H1 (cell line): ENCODE measurements around the gene GRM6. TPM values are rescaled to one million over a fixed set of nuclear protein-coding genes. Genes with fewer than 3 reads are reported as not detected.

Source experiments
- CTCF ChIA-PET: fragments of 300-600 bp; sonication (Branson Sonifier 250); formaldehyde crosslinking; loops from one replicate; lab custom pipeline; 2021; ENCODE audit not compliant: partially characterized antibody; lab: Charles Lee
- POLR2A ChIA-PET: fragments of 300-600 bp; sonication (Branson Sonifier 250); formaldehyde crosslinking; loops from one replicate; lab custom pipeline; 2021; ENCODE audit warnings: inconsistent platforms; ENCODE audit not compliant: partially characterized antibody; lab: Charles Lee
- DNase-seq, 2 experiments: peaks; one replicate each; pipeline versions ENCODE4 v3.0.0 to v3.0.0-alpha.2; 2010 to 2022; ENCODE audit warnings: low spot score in 2 of 2, low read depth in 1 of 2, mixed read lengths in 1 of 2
- FAIRE-seq: peaks from 2 replicates; lab custom pipeline; 2011; peaks lifted over from hg19 to GRCh38; lab: Jason Lieb, UNC
- H2AFZ ChIP-seq: 2 replicates; pipeline ENCODE4 v1.8.1; 2012; ENCODE audit warnings: low read length, inconsistent platforms
- H2AK5ac ChIP-seq: 2 replicates; pipeline ENCODE4 v1.6.1; 2013; ENCODE audit warnings: low read depth, low read length
- H2BK120ac ChIP-seq: replicated peaks from 2 replicates; pipeline ENCODE3; 2013; ENCODE audit warnings: low read depth, low read length, inconsistent platforms
- H2BK12ac ChIP-seq: 2 replicates; pipeline ENCODE4 v1.6.1; 2013; ENCODE audit warnings: low read depth, low read length
- H2BK15ac ChIP-seq: 2 replicates; pipeline ENCODE4 v1.6.1; 2013; ENCODE audit warnings: low read length
- H2BK20ac ChIP-seq: 2 replicates; pipeline ENCODE4 v1.6.1; 2013; ENCODE audit warnings: low read length
- H2BK5ac ChIP-seq: 2 replicates; pipeline ENCODE4 v1.6.1; 2013; ENCODE audit warnings: low read depth, low read length
- H3K14ac ChIP-seq: 2 replicates; pipeline ENCODE4 v1.6.1; 2013; ENCODE audit warnings: inconsistent platforms; ENCODE audit not compliant: insufficient read length
- H3K18ac ChIP-seq: 2 replicates; pipeline ENCODE4 v1.6.1; 2013; ENCODE audit warnings: low read length; ENCODE audit errors: extremely low read depth
- H3K23ac ChIP-seq: 2 replicates; pipeline ENCODE4 v1.6.1; 2013; ENCODE audit warnings: inconsistent platforms; ENCODE audit not compliant: insufficient read length
- H3K23me2 ChIP-seq: 2 replicates; pipeline ENCODE4 v1.6.1; 2013; ENCODE audit warnings: low read depth, low read length
- H3K27ac ChIP-seq: 2 replicates; pipeline ENCODE4 v1.6.1; 2011; ENCODE audit warnings: low read depth, low read length, inconsistent platforms
- H3K27me3 ChIP-seq, 4 experiments: replicated peaks in 1 of 4; 1 replicate in 1 of 4; 2 replicates in 3 of 4; pipeline versions ENCODE4 v1.6.1 to v1.8.1; 2011 to 2013; ENCODE audit warnings: low read length in 3 of 4, mild to moderate bottlenecking in 3 of 4, inconsistent platforms in 2 of 4, mixed read lengths in 2 of 4, moderate library complexity in 1 of 4; ENCODE audit not compliant: control insufficient read depth in 3 of 4, insufficient read depth in 3 of 4; ENCODE audit errors: extremely low read depth in 1 of 4
- H3K36me3 ChIP-seq, 4 experiments: 2 replicates each; pipeline versions ENCODE4 v1.6.1 to v1.8.1; 2011 to 2013; ENCODE audit warnings: mild to moderate bottlenecking in 4 of 4, low read length in 3 of 4, moderate library complexity in 2 of 4, control low read depth in 1 of 4, inconsistent platforms in 1 of 4; ENCODE audit not compliant: insufficient read depth in 4 of 4, control insufficient read depth in 2 of 4
- H3K4ac ChIP-seq: replicated peaks from 2 replicates; pipeline ENCODE3; 2013; ENCODE audit warnings: low read length, low read depth, mixed read lengths, inconsistent platforms; ENCODE audit not compliant: insufficient read length
- H3K4me1 ChIP-seq, 4 experiments: replicated peaks in 1 of 4; 1 replicate in 1 of 4; 2 replicates in 3 of 4; pipeline versions ENCODE4 v1.6.1 to v1.8.1; 2011 to 2013; ENCODE audit warnings: low read length in 3 of 4, inconsistent platforms in 2 of 4, mixed read lengths in 1 of 4; ENCODE audit not compliant: insufficient read depth in 4 of 4, control insufficient read depth in 3 of 4
- H3K4me2 ChIP-seq, 2 experiments: 2 replicates each; pipeline versions ENCODE4 v1.6.1 to v1.8.1; 2011 to 2013; ENCODE audit warnings: low read depth in 2 of 2, low read length in 2 of 2, control low read depth in 1 of 2, inconsistent platforms in 1 of 2, mild to moderate bottlenecking in 1 of 2; ENCODE audit not compliant: insufficient read depth in 1 of 2
- H3K4me3 ChIP-seq, 4 experiments: fragments of 200-600, 300-600 bp in 1 of 4; sonication (generic), shearing (Covaris generic), sonication (Bioruptor Twin) in 1 of 4; 2 replicates each; pipeline versions ENCODE4 v1.5.1 to v1.8.1; 2011 to 2016; ENCODE audit warnings: low read length in 4 of 4, low read depth in 3 of 4, control low read depth in 2 of 4, inconsistent platforms in 2 of 4, mild to moderate bottlenecking in 2 of 4, mixed read lengths in 1 of 4, moderate library complexity in 1 of 4; ENCODE audit not compliant: insufficient read depth in 2 of 4; ENCODE audit errors: extremely low read depth in 1 of 4
- H3K56ac ChIP-seq: replicated peaks from 2 replicates; pipeline ENCODE3; 2013; ENCODE audit warnings: low read depth, mild to moderate bottlenecking, mixed read lengths, low read length, inconsistent platforms; ENCODE audit not compliant: insufficient read length
- H3K79me1 ChIP-seq: 2 replicates; pipeline ENCODE4 v1.6.1; 2013; ENCODE audit warnings: low read depth, low read length, control low read depth
- H3K79me2 ChIP-seq, 2 experiments: 2 replicates each; pipeline versions ENCODE4 v1.6.1 to v1.8.1; 2012 to 2013; ENCODE audit warnings: low read length in 2 of 2, mild to moderate bottlenecking in 2 of 2, inconsistent platforms in 1 of 2; ENCODE audit not compliant: insufficient read depth in 2 of 2, control insufficient read depth in 1 of 2
- H3K9ac ChIP-seq, 4 experiments: replicated peaks in 1 of 4; 1 replicate in 1 of 4; 2 replicates in 3 of 4; pipeline versions ENCODE4 v1.6.1 to v1.8.1; 2011 to 2013; ENCODE audit warnings: low read depth in 3 of 4, low read length in 3 of 4, control low read depth in 2 of 4, mild to moderate bottlenecking in 2 of 4, moderate library complexity in 2 of 4, inconsistent platforms in 1 of 4; ENCODE audit errors: extremely low read depth in 1 of 4
- H3K9me3 ChIP-seq, 2 experiments: 2 replicates each; pipeline versions ENCODE4 v1.6.1 to v1.8.1; 2012 to 2013; ENCODE audit warnings: mild to moderate bottlenecking in 2 of 2, moderate library complexity in 2 of 2, control low read depth in 1 of 2, inconsistent platforms in 1 of 2, low read depth in 1 of 2, low read length in 1 of 2, mixed read lengths in 1 of 2; ENCODE audit not compliant: insufficient read depth in 2 of 2
- H4K20me1 ChIP-seq, 2 experiments: replicated peaks in 1 of 2; 2 replicates each; pipeline versions ENCODE3 to v1.8.1; 2011 to 2013; ENCODE audit warnings: inconsistent platforms in 2 of 2, low read length in 2 of 2, mild to moderate bottlenecking in 1 of 2; ENCODE audit not compliant: insufficient read depth in 2 of 2, control insufficient read depth in 1 of 2
- H4K5ac ChIP-seq: 2 replicates; pipeline ENCODE4 v1.6.1; 2013; ENCODE audit warnings: low read length, low read depth, mixed read lengths, inconsistent platforms; ENCODE audit not compliant: insufficient read length
- H4K8ac ChIP-seq: 2 replicates; pipeline ENCODE4 v1.8.0; 2013; ENCODE audit warnings: mild to moderate bottlenecking, moderate library complexity, low read length, inconsistent platforms; ENCODE audit not compliant: insufficient read depth; ENCODE audit errors: extremely low read depth
- H4K91ac ChIP-seq: replicated peaks from 2 replicates; pipeline ENCODE3; 2013; ENCODE audit warnings: low read length, mixed read lengths, inconsistent platforms; ENCODE audit not compliant: insufficient read length
- BACH1 ChIP-seq: IDR thresholded peaks from 2 replicates; pipeline ENCODE4 v1.6.1; 2012; ENCODE audit warnings: low read length, improper control_type of control experiment
- E2F6 ChIP-seq: IDR thresholded peaks from 2 replicates; pipeline ENCODE4 v1.6.1; 2012; ENCODE audit warnings: inconsistent platforms
- GTF2F1 ChIP-seq: IDR thresholded peaks from 2 replicates; pipeline ENCODE4 v1.6.1; 2012; ENCODE audit warnings: low read depth, low read length, improper control_type of control experiment, borderline replicate concordance
- KDM1A ChIP-seq: fragments of 200-600, 300-600 bp; sonication (generic); IDR thresholded peaks from 2 replicates; pipeline ENCODE4 v1.7.1; 2016; ENCODE audit warnings: mild to moderate bottlenecking, low read length, borderline replicate concordance
- KDM4A ChIP-seq: IDR thresholded peaks from one replicate; pipeline ENCODE4 v1.7.1; 2012; ENCODE audit warnings: low read depth, mild to moderate bottlenecking, moderate library complexity, low read length, inconsistent platforms; ENCODE audit not compliant: severe bottlenecking
- KDM5A ChIP-seq: fragments of 200-600 bp; IDR thresholded peaks from 2 replicates; pipeline ENCODE4 v1.7.1; 2012; ENCODE audit warnings: mild to moderate bottlenecking, low read length, inconsistent platforms, mixed read lengths
- RXRA ChIP-seq: IDR thresholded peaks from 2 replicates; pipeline ENCODE4 v1.6.1; 2011; ENCODE audit warnings: low read depth, mild to moderate bottlenecking, low read length, moderate library complexity; ENCODE audit not compliant: insufficient read depth
- SAP30 ChIP-seq: fragments of 300-600 bp; sonication (generic); IDR thresholded peaks from 2 replicates; pipeline ENCODE4 v1.7.1; 2012; ENCODE audit warnings: low read length, moderate library complexity, mild to moderate bottlenecking, inconsistent platforms; ENCODE audit not compliant: insufficient read depth, insufficient replicate concordance
- SIX5 ChIP-seq: IDR thresholded peaks from 2 replicates; pipeline ENCODE4 v1.6.1; 2011; ENCODE audit warnings: mild to moderate bottlenecking, low read depth, low read length
- SP1 ChIP-seq: IDR thresholded peaks from 2 replicates; pipeline ENCODE4 v1.6.1; 2011; ENCODE audit warnings: low read depth, low read length
- USF2 ChIP-seq: IDR thresholded peaks from 2 replicates; pipeline ENCODE4 v1.6.1; 2011; ENCODE audit warnings: low read length, improper control_type of control experiment
- WGBS, 2 experiments: shearing (Covaris generic) in 1 of 2; methylation state at CpG; one replicate each; pipeline versions ENCODE4 v1.1.6 to v1.1.7; 2013 to 2015; ENCODE audit warnings: low lambda C conversion rate in 2 of 2, mixed read lengths in 2 of 2, inconsistent platforms in 1 of 2, low coverage in 1 of 2, missing lambda C conversion rate in 1 of 2; ENCODE audit not compliant: insufficient replicate concordance in 2 of 2, insufficient coverage in 1 of 2, insufficient read length in 1 of 2; ENCODE audit errors: extremely low coverage in 1 of 2, missing lambda C conversion rate in 1 of 2; 5-methylcytosine and 5-hydroxymethylcytosine counted together
- polyA plus RNA-seq, 7 experiments: library from polyadenylated mRNA; depleted of rRNA in 3 of 7; stranded (reverse) in 5 of 7; unstranded in 2 of 7; fragments of >200 nt in 5 of 7; fragments of 200-250 nt in 2 of 7; gene quantifications; 1 replicate in 5 of 7; 2 replicates in 1 of 7; 4 replicates in 1 of 7; pipeline versions ENCODE4 v1.2.1 to v1.2.3, GENCODE V29; 2011 to 2013; ENCODE audit warnings: missing spikeins in 2 of 7, mixed read lengths in 2 of 7
- total RNA-seq: library from RNA; stranded (reverse); fragmentation: NEBNext Ultra II Directional; extraction: Animal tissue kit (Norgen Biotek cat#: 25700); gene quantifications from 2 replicates; pipeline ENCODE4 v1.2.1, GENCODE V29; 2021

GRM6 gene
- total and polyA plus RNA-seq, 2 of the 8 experiments (the other 6 are each of a cell fraction or from before 2014, with no cell fraction given) = not detected

- Histone ChIP-seq H3K4ac (no peak overlapping the region), H4K5ac (no peak overlapping the region), H3K56ac (no peak overlapping the region), H3K4me3 (no peak overlapping the region), H2BK15ac (no peak overlapping the region), H3K4me2 (no peak overlapping the region), H2AK5ac (no peak overlapping the region), H4K91ac (no peak overlapping the region), H3K4me1 (no peaks in the 10 kb centered on the region), H3K9me3 (peaks cover 75 to 91% of the 10 kb centered on the region in 2 experiments), H3K9ac (no peak overlapping the region), H3K79me1 (no peaks in the 10 kb centered on the region), H3K79me2 (no peaks in the 10 kb centered on the region), H3K36me3 (no peaks in the 10 kb centered on the region), H2BK120ac (no peak overlapping the region), H3K27ac (no peak overlapping the region), H3K27me3 (no peaks in the 10 kb centered on the region), H4K8ac (no peak overlapping the region), H3K18ac (no peak overlapping the region), H2BK12ac (no peak overlapping the region), H2BK20ac (no peak overlapping the region), H3K14ac (no peak overlapping the region), H4K20me1 (no peaks in the 10 kb centered on the region), H2BK5ac (no peak overlapping the region), H3K23me2 (no peaks in the 10 kb centered on the region), H3K23ac (no peak overlapping the region), H2AFZ (no peak overlapping the region)
- ChIA-PET POLR2A (no interaction called here), CTCF (no interaction called here)
- WGBS, 2 experiments = 93% methylated on average over 37 of the region's 37 CpGs; no CpG with 5 or more reads in 1 of the 2 experiments
- FAIRE-seq = no peak
- no peak for DNase-seq
- no peak for TF ChIP-seq SP1
- no peak for TF ChIP-seq KDM1A
- no peak for TF ChIP-seq E2F6
- TF ChIP-seq GTF2F1 = no peak
- TF ChIP-seq USF2 = no peak
- no peak for TF ChIP-seq RXRA
- no peak for TF ChIP-seq BACH1
- TF ChIP-seq SIX5 = no peak
- no peak for TF ChIP-seq KDM4A
- TF ChIP-seq SAP30 = no peak
- no peak for TF ChIP-seq KDM5A
These were observed 10.7 kb downstream of the GRM6 start for GRCh38 chr5:178984145-178985072.
